Measurements from ENCODE around the gene BANP. TPM values are rescaled to one million over a fixed set of nuclear protein-coding genes. Genes with fewer than 3 reads are reported as not detected.

Gene BANP
- total RNA-seq, 1 experiment from 2014 or later = 34.5 TPM

DNA sequence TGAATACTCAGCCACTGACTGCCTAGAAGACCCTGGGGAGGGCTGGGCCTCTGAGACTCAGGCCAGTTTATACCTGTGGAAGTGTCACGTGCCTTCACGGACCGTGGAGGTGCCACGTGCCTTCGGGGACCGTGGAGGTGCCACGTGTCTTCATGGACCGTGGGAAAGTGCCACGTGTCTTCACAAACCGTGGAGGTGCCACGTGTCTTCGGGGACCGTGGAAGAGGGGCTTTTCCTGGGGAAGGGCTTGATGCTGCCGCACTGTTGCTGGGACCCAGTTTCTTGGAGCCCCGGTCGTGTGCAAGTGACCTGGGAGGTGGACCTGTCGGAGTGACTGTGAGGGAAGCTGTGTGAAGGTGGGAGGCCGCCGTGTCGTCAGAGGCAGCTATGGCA, 166.2 kb downstream of the BANP start:
- no peak overlapping the region for H3K4me3 Mint-ChIP-seq
- TF ChIP-seq PRRX2 (CRISPR knock-in tag; IDR thresholded peaks at IDR 0.05) (no peak), ZBTB43 (CRISPR knock-in tag; IDR thresholded peaks at IDR 0.05) (no peak)
- TF ChIP-seq, protein P1, sequence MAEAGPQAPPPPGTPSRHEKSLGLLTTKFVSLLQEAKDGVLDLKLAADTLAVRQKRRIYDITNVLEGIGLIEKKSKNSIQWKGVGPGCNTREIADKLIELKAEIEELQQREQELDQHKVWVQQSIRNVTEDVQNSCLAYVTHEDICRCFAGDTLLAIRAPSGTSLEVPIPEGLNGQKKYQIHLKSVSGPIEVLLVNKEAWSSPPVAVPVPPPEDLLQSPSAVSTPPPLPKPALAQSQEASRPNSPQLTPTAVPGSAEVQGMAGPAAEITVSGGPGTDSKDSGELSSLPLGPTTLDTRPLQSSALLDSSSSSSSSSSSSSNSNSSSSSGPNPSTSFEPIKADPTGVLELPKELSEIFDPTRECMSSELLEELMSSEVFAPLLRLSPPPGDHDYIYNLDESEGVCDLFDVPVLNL (CRISPR knock-in tag; IDR thresholded peaks at IDR 0.05; ENCODE audit: borderline replicate concordance, low read depth) = no peak
- H3K4me1 Mint-ChIP-seq = peaks cover 15% of the 10 kb centered on the region
- H3K36me3 Mint-ChIP-seq = no peaks in the 10 kb centered on the region
- ChIA-PET POLR2A (no interaction called here), CTCF (no interaction called here)
- H3K27me3 Mint-ChIP-seq (ENCODE audit: low read depth) = no peaks in the 10 kb centered on the region
- no peak overlapping the region for H3K27ac Mint-ChIP-seq
- ATAC-seq = no peak
- no peak for DNase-seq (ENCODE audit: low spot score)
- H3K9me3 Mint-ChIP-seq = peaks cover 7% of the 10 kb centered on the region

GRCh38 chr16:88118376-88118775, 167.1 kb downstream of the BANP start:
- ChIA-PET POLR2A (no interaction called here), CTCF (no interaction called here)
- no peak for TF ChIP-seq SMAD3 (CRISPR knock-in tag; IDR thresholded peaks at IDR 0.05; ENCODE audit: borderline replicate concordance)
- no peak for TF ChIP-seq ERG (CRISPR knock-in tag; IDR thresholded peaks at IDR 0.05)
- TF ChIP-seq CREM (CRISPR knock-in tag; IDR thresholded peaks at IDR 0.05) = no peak
- TF ChIP-seq, protein P2, sequence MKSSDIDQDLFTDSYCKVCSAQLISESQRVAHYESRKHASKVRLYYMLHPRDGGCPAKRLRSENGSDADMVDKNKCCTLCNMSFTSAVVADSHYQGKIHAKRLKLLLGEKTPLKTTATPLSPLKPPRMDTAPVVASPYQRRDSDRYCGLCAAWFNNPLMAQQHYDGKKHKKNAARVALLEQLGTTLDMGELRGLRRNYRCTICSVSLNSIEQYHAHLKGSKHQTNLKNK (CRISPR knock-in tag; IDR thresholded peaks at IDR 0.05) = no peak
- TF ChIP-seq RELA (CRISPR knock-in tag; IDR thresholded peaks at IDR 0.05; ENCODE audit: borderline replicate concordance) = no peak
- TF ChIP-seq SMAD4 (CRISPR knock-in tag; IDR thresholded peaks at IDR 0.05) = no peak
- TF ChIP-seq, protein P3, sequence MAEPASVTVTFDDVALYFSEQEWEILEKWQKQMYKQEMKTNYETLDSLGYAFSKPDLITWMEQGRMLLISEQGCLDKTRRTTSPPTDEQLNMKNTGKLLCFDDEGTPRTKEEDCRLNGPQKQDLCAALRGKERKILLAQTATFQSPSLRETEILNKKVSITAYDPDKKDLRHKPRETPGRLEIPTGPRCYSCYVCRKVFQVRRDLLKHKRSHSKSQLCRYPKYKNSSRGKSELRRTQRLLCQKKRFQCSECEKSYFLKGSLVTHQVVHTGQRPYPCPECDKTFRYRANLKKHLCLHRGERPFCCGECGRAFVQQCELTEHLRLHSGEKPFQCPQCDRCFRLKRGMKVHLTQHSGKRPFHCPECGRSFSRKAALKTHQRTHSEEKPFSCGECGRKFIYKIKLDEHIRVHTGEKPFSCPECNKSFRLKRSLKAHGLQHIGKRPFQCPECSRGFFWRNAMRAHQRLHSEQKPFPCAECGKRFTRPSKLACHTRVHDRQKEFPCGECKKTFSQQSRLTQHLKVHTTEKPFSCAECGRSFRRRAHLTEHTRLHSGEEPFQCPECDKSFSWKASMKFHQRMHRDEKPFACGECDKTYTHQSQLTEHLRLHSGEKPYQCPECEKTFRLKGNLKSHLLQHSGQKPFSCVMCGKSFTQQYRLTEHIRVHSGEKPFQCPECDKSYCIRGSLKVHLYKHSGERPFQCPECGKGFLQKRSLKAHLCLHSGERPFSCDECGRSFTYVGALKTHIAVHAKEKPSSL (CRISPR knock-in tag; conservative IDR thresholded peaks at IDR 0.05) = no peak
- TF ChIP-seq PRRX2 (CRISPR knock-in tag; IDR thresholded peaks at IDR 0.05) = no peak
- no peak for TF ChIP-seq IRF2 (CRISPR knock-in tag; IDR thresholded peaks at IDR 0.05; ENCODE audit: borderline replicate concordance, low read depth)
- no peak for TF ChIP-seq NFATC4 (CRISPR knock-in tag; IDR thresholded peaks at IDR 0.05)
- TF ChIP-seq SP1 (CRISPR knock-in tag; conservative IDR thresholded peaks at IDR 0.05) = no peak
- no peak for TF ChIP-seq NFYB (CRISPR knock-in tag; conservative IDR thresholded peaks at IDR 0.05; ENCODE audit: low read depth)
- TF ChIP-seq, protein P4, sequence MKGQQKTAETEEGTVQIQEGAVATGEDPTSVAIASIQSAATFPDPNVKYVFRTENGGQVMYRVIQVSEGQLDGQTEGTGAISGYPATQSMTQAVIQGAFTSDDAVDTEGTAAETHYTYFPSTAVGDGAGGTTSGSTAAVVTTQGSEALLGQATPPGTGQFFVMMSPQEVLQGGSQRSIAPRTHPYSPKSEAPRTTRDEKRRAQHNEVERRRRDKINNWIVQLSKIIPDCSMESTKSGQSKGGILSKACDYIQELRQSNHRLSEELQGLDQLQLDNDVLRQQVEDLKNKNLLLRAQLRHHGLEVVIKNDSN (CRISPR knock-in tag; IDR thresholded peaks at IDR 0.05) = no peak
- TF ChIP-seq ZBTB21 (CRISPR knock-in tag; IDR thresholded peaks at IDR 0.05; ENCODE audit: borderline replicate concordance) = no peak
- no peak for TF ChIP-seq USF2 (CRISPR knock-in tag; IDR thresholded peaks at IDR 0.05)
- no peak for TF ChIP-seq ZBTB43 (CRISPR knock-in tag; IDR thresholded peaks at IDR 0.05)
- TF ChIP-seq AFF4 (CRISPR knock-in tag; IDR thresholded peaks at IDR 0.05; ENCODE audit: borderline replicate concordance) = no peak
- no peak for TF ChIP-seq E2F1 (CRISPR knock-in tag; IDR thresholded peaks at IDR 0.05)
- Mint-ChIP-seq H3K36me3 (no peaks in the 10 kb centered on the region), H3K9me3 (peaks cover 7% of the 10 kb centered on the region), H3K4me3 (no peak overlapping the region), H3K27ac (no peak overlapping the region), H3K4me1 (peaks cover 15% of the 10 kb centered on the region), H3K27me3 (ENCODE audit: low read depth) (no peaks in the 10 kb centered on the region)
- DNase-seq (ENCODE audit: low spot score) (no peak), ATAC-seq (peak; percentile 38)

Data from WTC11 (cell line).